ENCODE results near the gene PPP1CB.
A peak's percentile ranks its signal among the peaks of the same experiment; 100 is the strongest.
"Not testable (repeated sequence)": the region's sequence is repeated elsewhere in the genome, so short reads cannot be mapped to it uniquely, and the experiment has no call there.

PPP1CB gene

GRCh38 chr2:28778392-28778791 is 26.8 kb downstream of the PPP1CB start:
- no peak for DNase-seq (ENCODE audit: low read depth)

- no peak for DNase-seq (ENCODE audit: low read depth)
Observed at GRCh38 chr2:28779001-28779400, 27.4 kb downstream of the PPP1CB start.

GRCh38 chr2:28780496-28780895 is 28.9 kb downstream of the PPP1CB start:
- DNase-seq (ENCODE audit: low read depth): no peak

- no peak for DNase-seq (ENCODE audit: low read depth)
Observed at GRCh38 chr2:28782423-28782822, 30.8 kb downstream of the PPP1CB start.

GRCh38 chr2:28784570-28784969 is 32.9 kb downstream of the PPP1CB start:
- not testable (repeated sequence) for DNase-seq (ENCODE audit: low read depth)

GRCh38 chr2:28796620-28797019 is 45.0 kb downstream of the PPP1CB start:
- no peak for DNase-seq (ENCODE audit: low read depth)

GRCh38 chr2:28801726-28802125 is 50.1 kb downstream of the PPP1CB start:
- DNase-seq (ENCODE audit: low read depth): no peak

- DNase-seq (ENCODE audit: low read depth): no peak
Observed at GRCh38 chr2:28802975-28803429, 51.4 kb downstream of the PPP1CB start.

- no peak for DNase-seq (ENCODE audit: low read depth)
Observed at GRCh38 chr2:28809927-28810326, 58.3 kb downstream of the PPP1CB start.

GRCh38 chr2:28810384-28811285 is 59.0 kb downstream of the PPP1CB start, which contains the start of gene SPDYA:
SPDYA (plus strand) TSS chr2:28810834; CDS start chr2:28816015, 5,181 bp downstream.
- peak; percentile 53 for DNase-seq (ENCODE audit: low read depth)

GRCh38 chr2:28818053-28818452 is 66.4 kb downstream of the PPP1CB start:
- no peak for DNase-seq (ENCODE audit: low read depth)

GRCh38 chr2:28821295-28821958 is 69.8 kb downstream of the PPP1CB start:
- peak; percentile 6 for DNase-seq (ENCODE audit: low read depth)

- DNase-seq (ENCODE audit: low read depth): no peak
Observed at GRCh38 chr2:28822036-28822435, 70.4 kb downstream of the PPP1CB start.

- DNase-seq (ENCODE audit: low read depth): no peak
Observed at GRCh38 chr2:28824207-28824606, 72.6 kb downstream of the PPP1CB start.

- DNase-seq (ENCODE audit: low read depth): no peak
Observed at GRCh38 chr2:28824870-28825269, 73.2 kb downstream of the PPP1CB start.

GRCh38 chr2:28828382-28828781 is 76.8 kb downstream of the PPP1CB start:
- no peak for DNase-seq (ENCODE audit: low read depth)

- DNase-seq (ENCODE audit: low read depth): no peak
Observed at GRCh38 chr2:28833740-28834470, 82.3 kb downstream of the PPP1CB start.

GRCh38 chr2:28835781-28836180 is 84.2 kb downstream of the PPP1CB start:
- DNase-seq (ENCODE audit: low read depth): no peak

GRCh38 chr2:28838971-28839370 is 87.3 kb downstream of the PPP1CB start:
- no peak for DNase-seq (ENCODE audit: low read depth)

- no peak for DNase-seq (ENCODE audit: low read depth)
Observed at GRCh38 chr2:28842042-28842441, 90.4 kb downstream of the PPP1CB start.

Data from stimulated activated CD8-positive, alpha-beta memory T cell treated with anti-CD3 and anti-CD28 coated beads, Interleukin-15, amount 100 ng/mL, for 24 hours (primary cell).